Measurements from ENCODE around the gene DENND1B. TPM values are rescaled to one million over a fixed set of nuclear protein-coding genes. Genes with fewer than 3 reads are reported as not detected.

The DENND1B gene
- total RNA-seq, 1 experiment from 2014 or later = 28.2 TPM

DNA sequence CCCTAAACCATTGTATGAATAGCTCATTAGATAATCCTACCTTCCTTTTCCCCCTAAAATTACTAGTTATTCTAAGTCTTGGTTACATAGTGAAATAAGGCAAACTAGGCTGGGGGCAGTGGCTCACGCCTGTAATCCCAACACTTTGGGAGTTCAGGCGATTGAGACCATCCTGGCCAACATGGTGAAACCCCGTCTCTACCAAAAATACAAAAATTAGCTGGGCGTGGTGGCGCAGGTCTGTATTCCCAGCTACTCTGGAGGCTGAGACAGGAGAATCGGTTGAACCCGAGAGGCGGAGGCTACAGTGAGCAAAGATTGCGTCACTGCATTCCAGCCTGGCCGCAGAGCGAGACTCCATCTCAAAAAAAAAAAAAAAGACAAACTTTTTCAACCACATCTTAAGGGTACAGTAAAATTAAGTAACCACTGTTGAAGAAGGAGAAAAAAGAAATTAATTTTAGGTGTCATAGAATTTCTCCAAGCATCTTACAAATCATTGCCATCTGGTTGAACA is 108.5 kb downstream of the DENND1B start:
- intact Hi-C loops (cut with micrococcal nuclease; ENCODE audit: unreplicated experiment) = no loop called here
- Mint-ChIP-seq H3K4me3 (ENCODE audit: low read depth, unreplicated experiment) (no peak overlapping the region), H3K27ac (ENCODE audit: unreplicated experiment) (no peak overlapping the region), H3K4me1 (ENCODE audit: low read depth, unreplicated experiment) (peaks cover 20% of the 10 kb centered on the region), H3K27me3 (ENCODE audit: unreplicated experiment) (no peaks in the 10 kb centered on the region), H3K36me3 (ENCODE audit: insufficient read depth, unreplicated experiment) (no peaks in the 10 kb centered on the region), H3K9me3 (ENCODE audit: low read depth, unreplicated experiment) (no peaks in the 10 kb centered on the region)
- no TSS peak for BruUV-seq (replicated peaks)
- TF ChIP-seq, protein P1, sequence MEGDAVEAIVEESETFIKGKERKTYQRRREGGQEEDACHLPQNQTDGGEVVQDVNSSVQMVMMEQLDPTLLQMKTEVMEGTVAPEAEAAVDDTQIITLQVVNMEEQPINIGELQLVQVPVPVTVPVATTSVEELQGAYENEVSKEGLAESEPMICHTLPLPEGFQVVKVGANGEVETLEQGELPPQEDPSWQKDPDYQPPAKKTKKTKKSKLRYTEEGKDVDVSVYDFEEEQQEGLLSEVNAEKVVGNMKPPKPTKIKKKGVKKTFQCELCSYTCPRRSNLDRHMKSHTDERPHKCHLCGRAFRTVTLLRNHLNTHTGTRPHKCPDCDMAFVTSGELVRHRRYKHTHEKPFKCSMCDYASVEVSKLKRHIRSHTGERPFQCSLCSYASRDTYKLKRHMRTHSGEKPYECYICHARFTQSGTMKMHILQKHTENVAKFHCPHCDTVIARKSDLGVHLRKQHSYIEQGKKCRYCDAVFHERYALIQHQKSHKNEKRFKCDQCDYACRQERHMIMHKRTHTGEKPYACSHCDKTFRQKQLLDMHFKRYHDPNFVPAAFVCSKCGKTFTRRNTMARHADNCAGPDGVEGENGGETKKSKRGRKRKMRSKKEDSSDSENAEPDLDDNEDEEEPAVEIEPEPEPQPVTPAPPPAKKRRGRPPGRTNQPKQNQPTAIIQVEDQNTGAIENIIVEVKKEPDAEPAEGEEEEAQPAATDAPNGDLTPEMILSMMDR (IDR thresholded peaks at IDR 0.05; ENCODE audit: unreplicated experiment) = no peak
- CTCF ChIA-PET = no interaction called here
- DNase-seq = no peak

DNA sequence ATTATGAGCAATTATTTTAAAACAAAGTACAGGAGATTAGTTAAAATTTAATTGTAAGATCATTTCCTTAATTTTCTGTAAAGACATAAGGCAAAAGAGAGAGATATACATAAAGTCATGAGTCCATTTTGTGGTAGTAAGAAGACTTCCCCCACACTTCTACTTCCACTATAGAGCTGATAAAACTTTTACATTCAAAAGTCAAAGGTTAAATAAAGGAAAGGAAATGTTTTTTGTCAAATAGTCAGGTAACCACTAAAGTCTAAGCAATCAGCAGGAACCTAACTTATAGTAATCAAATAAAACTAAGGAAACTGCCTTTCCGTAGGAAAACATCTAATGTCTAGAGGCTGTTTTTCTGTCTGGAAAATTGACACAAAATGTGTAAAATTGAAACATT is 110.9 kb downstream of the DENND1B start:
- no TSS peak for BruUV-seq (replicated peaks)
- TF ChIP-seq, protein P1 (IDR thresholded peaks at IDR 0.05; ENCODE audit: unreplicated experiment) = no peak
- Mint-ChIP-seq H3K27ac (ENCODE audit: unreplicated experiment) (no peak overlapping the region), H3K27me3 (ENCODE audit: unreplicated experiment) (no peaks in the 10 kb centered on the region), H3K9me3 (ENCODE audit: low read depth, unreplicated experiment) (no peaks in the 10 kb centered on the region), H3K4me1 (ENCODE audit: low read depth, unreplicated experiment) (peaks cover 20% of the 10 kb centered on the region), H3K4me3 (ENCODE audit: low read depth, unreplicated experiment) (no peak overlapping the region), H3K36me3 (ENCODE audit: insufficient read depth, unreplicated experiment) (no peaks in the 10 kb centered on the region)
- no peak for DNase-seq
- CTCF ChIA-PET = no interaction called here
- intact Hi-C loops (cut with micrococcal nuclease; ENCODE audit: unreplicated experiment) = no loop called here

DNA sequence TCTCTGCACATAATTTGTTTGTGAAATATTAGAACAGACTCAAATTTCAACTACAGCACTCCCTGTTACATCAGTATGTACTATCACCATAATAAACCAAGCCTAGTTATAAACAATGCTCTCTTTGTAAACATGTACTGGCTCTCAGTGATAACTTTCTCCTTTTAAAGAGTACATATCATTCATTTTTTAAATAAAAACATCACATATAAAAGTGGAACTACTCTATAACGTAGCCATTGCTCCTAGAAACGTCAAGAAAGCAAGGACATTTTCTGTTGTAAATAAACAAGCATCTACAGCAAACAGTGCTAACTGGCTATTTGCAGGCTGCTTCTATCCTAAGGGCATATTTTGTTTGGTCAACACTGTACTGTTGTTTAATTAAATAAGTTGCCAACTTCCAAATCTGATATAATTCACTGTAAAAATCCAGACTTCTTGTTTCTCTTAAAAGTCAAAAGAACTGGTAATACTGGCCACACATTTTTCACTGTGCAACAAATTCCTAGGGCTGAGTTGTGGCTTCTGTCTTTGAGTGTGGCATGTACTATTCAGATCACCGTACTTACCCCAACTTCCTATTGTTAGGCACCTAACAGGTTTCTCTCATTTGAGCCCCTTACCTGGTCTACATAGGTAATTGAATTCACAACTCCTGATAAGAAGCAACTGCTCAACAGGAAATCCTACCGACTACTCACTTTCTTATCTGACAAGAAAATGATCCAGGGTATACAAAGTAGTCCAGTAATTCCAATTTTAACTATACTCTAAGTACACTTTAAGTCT is 111.9 kb downstream of the DENND1B start:
- DNase-seq = peak; percentile 4
- TF ChIP-seq, protein P1 (IDR thresholded peaks at IDR 0.05; ENCODE audit: unreplicated experiment) = no peak
- intact Hi-C loops (cut with micrococcal nuclease; ENCODE audit: unreplicated experiment) = no loop called here
- Mint-ChIP-seq H3K9me3 (ENCODE audit: low read depth, unreplicated experiment) (no peaks in the 10 kb centered on the region), H3K36me3 (ENCODE audit: insufficient read depth, unreplicated experiment) (no peaks in the 10 kb centered on the region), H3K4me3 (ENCODE audit: low read depth, unreplicated experiment) (no peak overlapping the region), H3K4me1 (ENCODE audit: low read depth, unreplicated experiment) (peaks cover 20% of the 10 kb centered on the region), H3K27ac (ENCODE audit: unreplicated experiment) (peak overlapping the region; percentile 70), H3K27me3 (ENCODE audit: unreplicated experiment) (no peaks in the 10 kb centered on the region)
- no TSS peak for BruUV-seq (replicated peaks)
- CTCF ChIA-PET = no interaction called here

DNA sequence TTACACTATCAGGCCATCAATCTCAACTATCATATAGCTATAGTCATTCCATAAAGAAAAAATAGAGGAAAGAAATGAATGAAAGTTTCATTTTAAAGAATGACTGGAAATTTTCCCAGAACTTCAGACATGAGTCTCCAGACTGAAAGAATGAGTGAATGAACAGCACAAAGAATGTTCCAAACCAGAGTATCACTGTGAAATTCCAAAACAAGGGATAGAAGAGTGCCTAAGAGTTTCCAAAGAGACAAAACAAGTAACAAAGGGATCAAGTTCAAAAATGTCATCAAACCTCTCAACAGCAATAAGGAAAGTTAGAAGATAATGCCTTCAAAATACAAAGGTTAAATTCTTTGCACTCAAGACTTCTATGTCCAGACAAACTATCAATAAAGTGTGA is 114.9 kb downstream of the DENND1B start:
- no peak for DNase-seq
- CTCF ChIA-PET = no interaction called here
- Mint-ChIP-seq H3K36me3 (ENCODE audit: insufficient read depth, unreplicated experiment) (no peaks in the 10 kb centered on the region), H3K4me3 (ENCODE audit: low read depth, unreplicated experiment) (no peak overlapping the region), H3K9me3 (ENCODE audit: low read depth, unreplicated experiment) (no peaks in the 10 kb centered on the region), H3K4me1 (ENCODE audit: low read depth, unreplicated experiment) (peaks cover 20% of the 10 kb centered on the region), H3K27me3 (ENCODE audit: unreplicated experiment) (no peaks in the 10 kb centered on the region), H3K27ac (ENCODE audit: unreplicated experiment) (no peak overlapping the region)
- no TSS peak for BruUV-seq (replicated peaks)
- intact Hi-C loops (cut with micrococcal nuclease; ENCODE audit: unreplicated experiment) = no loop called here
- TF ChIP-seq, protein P1 (IDR thresholded peaks at IDR 0.05; ENCODE audit: unreplicated experiment) = no peak

Measured in Calu3 (cell line).